Lung (tissue), 12 donors: Measurements from ENCODE around the gene AMN1. TPM values are rescaled to one million over a fixed set of nuclear protein-coding genes. Genes with fewer than 3 reads are reported as not detected.
A peak's percentile ranks its signal among the peaks of the same experiment; 100 is the strongest.

Experiments
- ATAC-seq: fragments of 200-7000 bp; cut with Tn5 transposase; one replicate; pipeline ENCODE4 v1.9.1; 2020; ENCODE audit warnings: moderate number of reproducible peaks; ENCODE audit not compliant: insufficient read depth, low FRiP score
- DNase-seq, 3 donors: peaks; one replicate each; pipeline ENCODE4 v3.0.0-alpha.2; 2013 to 2017
- H3K27ac ChIP-seq, 2 donors: one replicate each; pipeline ENCODE4 v1.5.1; 2013; ENCODE audit warnings: mild to moderate bottlenecking in 2 of 2, moderate library complexity in 2 of 2, control low read depth in 1 of 2, inconsistent platforms in 1 of 2, low read depth in 1 of 2, low read length in 1 of 2
- H3K27me3 ChIP-seq, 3 donors: one replicate each; pipeline ENCODE4 v1.5.1; 2013; ENCODE audit warnings: low read length in 2 of 3; ENCODE audit not compliant: control insufficient read depth in 3 of 3, insufficient read depth in 3 of 3
- H3K36me3 ChIP-seq, 4 donors: one replicate each; pipeline ENCODE4 v1.5.1; 2013; ENCODE audit warnings: low read length in 4 of 4, mild to moderate bottlenecking in 1 of 4, moderate library complexity in 1 of 4; ENCODE audit not compliant: control insufficient read depth in 4 of 4, insufficient read depth in 4 of 4
- H3K4me1 ChIP-seq, 5 donors: one replicate each; pipeline ENCODE4 v1.5.1; 2013; ENCODE audit warnings: low read length in 5 of 5, mild to moderate bottlenecking in 2 of 5, moderate library complexity in 1 of 5; ENCODE audit not compliant: control insufficient read depth in 5 of 5, insufficient read depth in 5 of 5
- H3K4me3 ChIP-seq: one replicate; pipeline ENCODE4 v1.5.1; 2013; ENCODE audit warnings: mild to moderate bottlenecking, control low read depth, moderate library complexity
- H3K9ac ChIP-seq, 2 donors: one replicate each; pipeline ENCODE4 v1.5.1; 2013; ENCODE audit warnings: low read length in 2 of 2, control low read depth in 1 of 2; ENCODE audit not compliant: insufficient read depth in 1 of 2
- H3K9me3 ChIP-seq, 4 donors: one replicate each; pipeline ENCODE4 v1.5.1; 2013; ENCODE audit warnings: low read length in 3 of 4, mild to moderate bottlenecking in 1 of 4, moderate library complexity in 1 of 4; ENCODE audit not compliant: control insufficient read depth in 4 of 4, insufficient read depth in 3 of 4
- WGBS, 2 donors: extraction: QIAGEN DNeasy Blood & Tissue Kit; methylation state at CpG; one replicate each; pipeline ENCODE4 v1.1.7; 2013; 5-methylcytosine and 5-hydroxymethylcytosine counted together
- polyA plus RNA-seq, 2 donors: library from polyadenylated mRNA; stranded (reverse); fragments of 200-250 nt; gene quantifications; one replicate each; pipeline ENCODE4 v1.2.1, GENCODE V29; 2013
- total RNA-seq, 2 donors: library from RNA; depleted of rRNA in 1 of 2; stranded (reverse); fragments of >200 nt in 1 of 2; gene quantifications; one replicate each; pipeline ENCODE4 v1.2.1, GENCODE V29; 2014 to 2021
- TF ChIP-seq, protein P1 (sequence below): IDR thresholded peaks from 2 replicates; pipeline ENCODE4 v1.5.1; 2012; ENCODE audit warnings: mild to moderate bottlenecking; ENCODE audit errors: control extremely low read depth, extremely low read depth
- donor health status: control.
- donor health status: control.
- donor health status: Bipolar disorder and iron deficiency.
- donor health status: healthy.
- donor health status: DM: yes; HTN: yes; CAD: no.

The AMN1 gene
- total and polyA plus RNA-seq, 4 donors: 5.7 to 20.0 (median 11.3) TPM

DNA sequence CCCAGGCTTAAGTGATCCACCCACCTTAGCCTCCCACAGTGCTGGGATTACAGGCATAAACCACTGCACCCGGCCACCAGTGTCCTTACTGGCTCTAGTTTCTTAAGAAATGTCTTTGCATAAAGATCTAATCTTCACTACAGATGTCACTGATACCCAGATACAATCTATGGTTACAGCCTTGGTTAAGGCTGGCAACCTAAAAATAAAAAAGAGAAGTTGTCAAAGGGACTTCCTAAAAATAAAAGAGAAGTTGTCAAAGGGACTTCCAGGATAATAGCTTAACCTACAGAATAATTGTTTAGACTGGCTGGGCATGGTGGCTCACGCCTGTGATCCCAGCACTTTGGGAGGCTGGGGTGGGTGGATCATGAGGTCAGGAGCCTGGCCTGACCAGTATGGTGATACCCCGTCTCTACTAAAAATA, 41.7 kb downstream of the AMN1 start:
- Histone ChIP-seq H3K4me3 (no peak overlapping the region), H3K27me3 (no peaks in the 10 kb centered on the region), H3K9me3 (peaks cover 0 to 10% (median 2%) of the 10 kb centered on the region in 4 donors), H3K36me3 (peaks cover 0 to 12% (median 6%) of the 10 kb centered on the region in 4 donors), H3K9ac (no peak overlapping the region), H3K27ac (no peak overlapping the region), H3K4me1 (no peaks in the 10 kb centered on the region)
- ATAC-seq: peak; percentile 53
- DNase-seq: no peak
- TF ChIP-seq, protein P1, sequence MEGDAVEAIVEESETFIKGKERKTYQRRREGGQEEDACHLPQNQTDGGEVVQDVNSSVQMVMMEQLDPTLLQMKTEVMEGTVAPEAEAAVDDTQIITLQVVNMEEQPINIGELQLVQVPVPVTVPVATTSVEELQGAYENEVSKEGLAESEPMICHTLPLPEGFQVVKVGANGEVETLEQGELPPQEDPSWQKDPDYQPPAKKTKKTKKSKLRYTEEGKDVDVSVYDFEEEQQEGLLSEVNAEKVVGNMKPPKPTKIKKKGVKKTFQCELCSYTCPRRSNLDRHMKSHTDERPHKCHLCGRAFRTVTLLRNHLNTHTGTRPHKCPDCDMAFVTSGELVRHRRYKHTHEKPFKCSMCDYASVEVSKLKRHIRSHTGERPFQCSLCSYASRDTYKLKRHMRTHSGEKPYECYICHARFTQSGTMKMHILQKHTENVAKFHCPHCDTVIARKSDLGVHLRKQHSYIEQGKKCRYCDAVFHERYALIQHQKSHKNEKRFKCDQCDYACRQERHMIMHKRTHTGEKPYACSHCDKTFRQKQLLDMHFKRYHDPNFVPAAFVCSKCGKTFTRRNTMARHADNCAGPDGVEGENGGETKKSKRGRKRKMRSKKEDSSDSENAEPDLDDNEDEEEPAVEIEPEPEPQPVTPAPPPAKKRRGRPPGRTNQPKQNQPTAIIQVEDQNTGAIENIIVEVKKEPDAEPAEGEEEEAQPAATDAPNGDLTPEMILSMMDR: no peak
- whole genome bisulfite sequencing, 2 donors: 50 to 74% methylated on average over 3 of the region's 3 CpGs

DNA sequence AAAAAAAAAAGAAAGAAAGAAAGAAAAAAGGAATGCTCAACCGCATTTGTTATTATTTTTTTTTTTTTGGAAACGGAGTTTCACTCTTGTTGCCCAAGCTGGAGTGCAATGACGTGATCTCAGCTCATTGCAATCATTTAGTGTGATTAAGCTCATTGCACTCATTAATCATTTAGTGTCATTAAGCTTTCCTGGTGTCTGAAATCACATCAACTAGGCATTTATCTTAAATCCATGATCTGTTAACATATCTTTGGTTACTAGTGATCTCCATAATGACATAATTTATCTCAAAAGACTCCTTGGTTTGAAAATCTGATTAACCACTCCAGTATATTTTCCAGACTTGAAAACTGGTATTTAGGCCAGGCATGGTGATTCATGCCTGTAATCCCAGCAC, 43.0 kb downstream of the AMN1 start:
- Histone ChIP-seq H3K36me3 (peaks cover 1 to 12% (median 6%) of the 10 kb centered on the region in 4 donors), H3K27ac (no peak overlapping the region), H3K27me3 (no peaks in the 10 kb centered on the region), H3K9ac (no peak overlapping the region), H3K9me3 (peaks cover 0 to 10% (median 2%) of the 10 kb centered on the region in 4 donors), H3K4me1 (no peaks in the 10 kb centered on the region), H3K4me3 (no peak overlapping the region)
- ATAC-seq (no peak), DNase-seq (no peak)
- 75 to 86% methylated on average over 3 of the region's 3 CpGs for WGBS, 2 donors
- TF ChIP-seq, protein P1: no peak

DNA sequence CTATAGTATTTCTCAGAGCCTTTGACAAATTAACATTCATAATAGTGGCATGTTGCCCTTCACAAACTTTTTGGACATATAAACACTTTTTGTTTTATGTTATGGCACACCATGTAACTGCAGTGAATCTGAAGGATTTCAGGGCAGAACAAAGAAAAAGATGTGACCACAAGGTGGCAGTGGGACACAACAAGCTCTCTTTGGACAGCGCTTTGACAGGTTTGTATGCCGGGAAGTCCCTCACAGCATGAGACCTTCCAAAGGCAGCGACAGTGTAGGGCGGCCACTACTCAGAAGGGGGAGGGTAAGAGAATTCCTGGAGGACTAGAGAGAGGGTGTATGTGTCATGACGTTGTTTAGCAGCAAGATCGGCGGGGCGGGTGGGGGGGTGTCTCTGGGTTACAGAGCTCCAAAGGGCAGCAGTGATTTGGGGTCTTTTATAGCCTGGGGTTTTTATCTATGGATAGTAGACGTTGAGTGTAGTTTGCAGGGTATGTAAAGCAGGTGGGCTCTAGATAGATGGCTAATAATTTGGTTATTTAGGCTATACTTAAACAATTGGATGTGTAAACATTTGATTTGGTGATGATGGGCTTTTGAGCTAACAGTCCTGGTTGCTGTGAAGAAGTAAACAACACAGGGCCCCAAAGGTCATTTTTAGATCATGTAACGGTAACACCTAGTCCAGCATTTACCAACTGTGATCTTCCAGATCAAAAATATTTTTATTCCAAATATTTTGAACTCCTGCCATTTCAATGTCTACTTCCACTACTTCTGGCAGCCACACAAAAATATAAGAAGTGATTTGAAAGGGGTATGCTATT, 46.5 kb downstream of the AMN1 start:
- H3K36me3 ChIP-seq: peaks cover 1 to 10% (median 4%) of the 10 kb centered on the region in 4 donors
- TF ChIP-seq, protein P1: peak; percentile 83
- H3K4me3 ChIP-seq: no peak overlapping the region
- peaks cover 0 to 10% (median 2%) of the 10 kb centered on the region in 4 donors for H3K9me3 ChIP-seq
- H3K9ac ChIP-seq: no peak overlapping the region
- DNase-seq (peak; percentile 37 to 70 (median 56)), ATAC-seq (peak; percentile 93)
- H3K27me3 ChIP-seq: no peaks in the 10 kb centered on the region
- no peak overlapping the region for H3K27ac ChIP-seq
- no peaks in the 10 kb centered on the region for H3K4me1 ChIP-seq
- 66 to 70% methylated on average over 10 of the region's 10 CpGs for WGBS, 2 donors
